Stimulated activated CD8-positive, alpha-beta memory T cell treated with anti-CD3 and anti-CD28 coated beads, Interleukin-7, amount 100 ng/mL, for 48 hours (primary cell): ENCODE measurements around the gene STK26.
"Not testable (repeated sequence)": the region's sequence is repeated elsewhere in the genome, so short reads cannot be mapped to it uniquely, and the experiment has no call there.

Source experiments
- DNase-seq, 2 donors: peaks; one replicate each; pipeline ENCODE4 v3.0.0-alpha.2; 2020; ENCODE audit warnings: low read depth in 1 of 2; ENCODE audit errors: extremely low read depth in 1 of 2

STK26 gene

DNA sequence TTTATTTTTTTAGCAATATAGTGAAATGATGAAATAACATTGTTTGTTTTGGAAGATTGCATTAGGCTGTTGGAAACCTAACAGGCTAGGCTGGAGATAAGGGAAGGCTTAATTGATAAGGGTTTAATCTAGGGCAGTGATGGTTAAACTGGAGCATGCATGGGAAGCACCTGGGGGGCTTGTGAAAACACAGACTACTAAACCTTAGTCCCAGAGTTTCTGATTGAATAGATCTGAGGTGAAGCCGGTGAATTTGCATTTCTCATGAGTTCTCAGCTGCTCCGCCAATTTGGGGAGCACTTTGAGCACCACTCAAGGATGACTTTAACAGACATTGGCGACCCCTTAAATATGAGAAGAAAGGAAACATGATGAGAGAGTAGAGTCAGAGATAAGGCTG lies 11.5 kb downstream of the STK26 start:
- DNase-seq, result no peak

DNA sequence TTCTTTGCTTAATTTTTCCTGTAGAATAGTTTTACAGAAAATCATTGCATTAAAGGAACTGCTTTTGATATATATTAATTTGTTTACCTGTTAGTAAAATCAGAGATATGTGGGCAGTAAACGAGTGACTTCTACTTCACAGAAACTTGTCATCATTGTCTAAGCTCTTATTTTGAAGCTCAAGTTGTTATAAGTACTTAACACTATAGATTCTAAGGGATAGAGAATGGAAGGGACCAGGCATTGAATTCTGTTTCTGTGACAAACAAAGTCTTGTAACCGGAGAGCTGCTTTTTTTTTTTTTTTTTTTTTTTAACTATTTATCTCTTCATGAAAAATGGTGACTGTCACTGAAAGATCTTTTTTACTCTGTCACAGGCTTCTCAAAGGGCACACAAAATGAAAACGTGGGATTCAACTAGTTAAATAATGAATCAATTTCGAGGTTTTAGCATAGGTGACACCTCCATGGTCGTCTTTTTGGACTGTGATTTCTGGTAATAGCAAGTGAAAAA lies 14.4 kb downstream of the STK26 start:
- no peak for DNase-seq

- no peak for DNase-seq
Observed at GRCh38 chrX:132040066-132040465, 17.0 kb downstream of the STK26 start.

- DNase-seq, result no peak
Observed at GRCh38 chrX:132041015-132041414, 17.9 kb downstream of the STK26 start.

GRCh38 chrX:132043977-132044376 lies 20.9 kb downstream of the STK26 start:
- DNase-seq, result no peak

- no peak for DNase-seq
Observed at GRCh38 chrX:132044953-132045352, 21.9 kb downstream of the STK26 start.

- no peak for DNase-seq
Observed at GRCh38 chrX:132045456-132045855, 22.4 kb downstream of the STK26 start.

DNA sequence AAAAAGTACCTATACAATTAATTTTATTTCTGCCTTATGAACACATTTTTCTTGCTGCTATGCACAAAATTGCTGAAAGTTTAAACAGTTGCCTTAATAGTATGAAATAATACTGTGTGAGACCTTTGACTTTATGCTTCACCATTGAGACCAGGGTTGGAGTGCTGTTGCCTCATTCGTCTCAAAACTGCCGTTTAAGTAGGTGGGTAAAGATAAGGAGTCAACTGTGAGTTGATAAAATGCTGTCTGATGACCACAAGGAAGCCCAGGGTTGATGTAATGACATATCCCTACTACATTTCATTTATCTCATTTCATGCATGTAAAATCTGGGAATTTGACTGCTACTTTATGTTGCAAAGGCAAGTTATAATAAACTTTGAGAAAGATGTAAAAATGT lies 23.4 kb downstream of the STK26 start:
- no peak for DNase-seq

DNA sequence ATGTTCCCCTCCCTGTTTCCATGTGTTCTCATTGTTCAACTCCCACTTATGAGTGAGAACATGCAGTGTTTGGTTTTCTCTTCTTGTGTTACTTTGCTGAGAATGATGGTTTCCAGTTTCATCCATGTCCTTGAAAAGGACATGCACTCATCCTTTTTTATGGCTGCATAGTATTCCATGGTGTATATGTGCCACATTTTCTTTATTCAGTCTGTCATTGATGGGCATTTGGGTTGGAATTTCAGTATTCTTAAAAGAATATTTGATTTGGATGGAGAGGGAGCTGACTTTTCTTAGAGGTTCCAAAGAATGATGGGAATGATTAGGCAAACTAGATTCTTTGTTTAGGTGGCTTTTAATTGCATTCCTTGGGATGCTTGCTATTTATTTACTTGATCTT lies 28.7 kb downstream of the STK26 start:
- not testable (repeated sequence) for DNase-seq

DNA sequence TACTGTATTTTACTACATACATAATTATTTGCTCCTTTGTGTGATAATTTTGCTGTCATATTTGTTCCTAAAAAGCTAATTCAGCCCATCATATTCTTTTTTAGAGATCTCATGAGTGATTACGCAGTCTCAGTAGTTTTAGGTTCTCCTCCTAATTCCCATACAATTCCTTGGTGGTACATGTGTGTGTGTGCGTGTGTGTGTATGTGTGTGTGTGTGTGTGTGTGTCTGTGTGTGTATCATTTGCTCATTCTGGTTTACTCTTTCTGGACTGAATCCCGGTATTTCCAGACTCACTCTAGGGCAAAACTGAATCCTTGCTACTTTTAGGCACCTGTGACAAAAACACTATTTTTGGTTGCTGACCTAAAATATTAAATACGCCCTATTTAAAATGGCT lies 34.9 kb downstream of the STK26 start:
- DNase-seq, result no peak

- DNase-seq, result no peak
Observed at GRCh38 chrX:132058975-132059374, 35.9 kb downstream of the STK26 start.

DNA sequence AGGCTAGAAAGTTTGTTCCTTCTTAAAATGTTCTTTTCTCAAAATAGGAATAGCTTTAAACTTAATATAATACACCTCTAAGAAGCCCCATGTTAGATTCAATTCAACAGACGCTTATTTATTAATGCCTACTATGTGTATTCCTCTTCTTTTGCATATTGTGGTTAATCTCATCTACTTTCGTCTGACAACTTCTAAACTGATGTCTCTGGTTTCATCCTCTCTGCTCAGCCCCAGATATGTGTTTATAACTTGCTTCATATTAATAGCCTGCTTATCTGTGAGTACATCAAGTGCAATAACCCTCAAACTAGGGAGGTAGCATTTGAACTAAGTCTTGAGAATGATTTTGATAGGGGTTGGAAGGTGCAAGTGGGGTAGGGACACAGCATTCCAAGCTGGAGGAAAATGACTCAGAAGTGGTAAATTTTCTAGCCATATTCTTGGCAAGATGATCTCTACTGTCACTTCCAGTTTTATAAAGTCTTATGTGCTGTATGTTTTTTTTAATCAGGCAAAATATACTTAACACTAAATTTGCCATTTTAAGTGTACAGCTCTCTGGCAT lies 37.0 kb downstream of the STK26 start:
- no peak for DNase-seq

DNA sequence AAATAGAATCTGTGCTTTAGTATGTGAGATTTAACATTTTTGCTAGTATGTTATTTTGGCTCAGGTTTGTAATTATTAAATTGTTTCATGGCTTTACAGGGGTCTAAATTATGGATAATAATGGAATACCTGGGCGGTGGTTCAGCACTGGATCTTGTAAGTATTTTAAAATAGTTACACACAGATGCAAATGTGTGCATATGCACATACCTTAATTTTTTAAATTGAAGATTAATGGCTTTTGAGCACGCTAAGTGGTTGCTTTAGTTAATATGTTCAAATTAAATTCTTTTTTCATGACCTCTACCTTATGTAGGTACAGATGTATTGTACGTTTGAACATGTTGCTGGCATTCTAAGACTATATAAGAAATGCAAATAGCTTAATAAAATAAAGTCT lies 40.2 kb downstream of the STK26 start:
- no peak for DNase-seq

GRCh38 chrX:132063862-132064261 lies 40.8 kb downstream of the STK26 start:
- no peak for DNase-seq

DNA sequence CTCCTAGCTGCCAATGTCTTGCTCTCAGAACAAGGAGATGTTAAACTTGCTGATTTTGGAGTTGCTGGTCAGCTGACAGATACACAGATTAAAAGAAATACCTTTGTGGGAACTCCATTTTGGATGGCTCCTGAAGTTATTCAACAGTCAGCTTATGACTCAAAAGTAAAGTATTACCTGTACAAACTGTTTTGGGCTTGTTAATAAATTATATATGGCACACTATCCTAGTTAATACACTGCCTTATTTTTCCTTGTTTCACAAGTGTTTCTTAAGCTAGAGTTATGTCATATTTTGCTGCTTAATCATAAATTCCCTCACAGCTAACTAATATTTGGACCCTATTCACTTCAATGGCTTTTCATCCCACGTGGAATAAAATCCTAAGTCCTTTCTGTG lies 45.3 kb downstream of the STK26 start:
- no peak for DNase-seq

- DNase-seq, result no peak
Observed at GRCh38 chrX:132071254-132071653, 48.2 kb downstream of the STK26 start.

DNA sequence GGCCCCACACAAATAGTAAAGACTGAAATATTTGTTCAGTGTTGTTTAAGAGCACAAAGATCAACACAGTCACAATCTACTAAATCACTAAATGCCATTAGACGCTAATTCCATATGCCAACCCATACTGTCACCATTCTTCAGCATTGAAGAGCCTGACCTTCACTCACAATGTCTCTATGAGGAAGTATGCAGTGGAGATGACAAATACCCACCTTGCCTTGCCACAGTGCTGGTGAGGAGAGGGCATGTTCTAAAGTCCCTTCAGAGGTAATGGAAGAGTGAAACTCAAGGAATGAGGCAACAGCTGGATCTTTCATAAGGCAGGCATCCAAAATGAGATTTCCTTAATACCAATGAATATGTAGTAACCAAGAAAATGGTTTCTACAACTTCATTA lies 54.3 kb downstream of the STK26 start:
- DNase-seq, result no peak

GRCh38 chrX:132077912-132078311 lies 54.8 kb downstream of the STK26 start:
- no peak for DNase-seq

- no peak for DNase-seq
Observed at GRCh38 chrX:132085786-132086185, 62.7 kb downstream of the STK26 start.

GRCh38 chrX:132086672-132087071 lies 63.6 kb downstream of the STK26 start:
- DNase-seq, result no peak

- DNase-seq, result no peak
Observed at GRCh38 chrX:132088864-132089263, 65.8 kb downstream of the STK26 start.

- DNase-seq, result no peak
Observed at GRCh38 chrX:132090403-132091159, 67.5 kb downstream of the STK26 start.
